Neural cell (in vitro differentiated cells): ENCODE data around the gene PRKCD. TPM values are rescaled to one million over a fixed set of nuclear protein-coding genes. Genes with fewer than 3 reads are reported as not detected.

ENCODE experiments used
- H2AFZ ChIP-seq: fragments of 200-600, 300-800 bp; sonication (generic), shearing (Covaris generic); 2 replicates; pipeline ENCODE4 v1.6.0; 2014; ENCODE audit warnings: low read depth, mild to moderate bottlenecking, antibody characterized with exemption, low read length, moderate library complexity
- H3F3A ChIP-seq: fragments of 200-600 bp; shearing (Covaris generic); 2 replicates; pipeline ENCODE4 v1.6.1; 2016; ENCODE audit warnings: mild to moderate bottlenecking, moderate library complexity, mixed read lengths, antibody characterized with exemption, low read length; ENCODE audit not compliant: insufficient read depth, poor library complexity, severe bottlenecking
- H3K27ac ChIP-seq: fragments of 200-600, 300-800 bp; sonication (generic), shearing (Covaris generic); 2 replicates; pipeline ENCODE4 v1.5.1; 2014; ENCODE audit warnings: mild to moderate bottlenecking, low read length, moderate library complexity
- H3K27me3 ChIP-seq: fragments of 300-800, 200-600 bp; sonication (generic), shearing (Covaris generic); 2 replicates; pipeline ENCODE4 v1.6.0; 2014; ENCODE audit warnings: mild to moderate bottlenecking, low read depth, low read length, moderate library complexity; ENCODE audit not compliant: insufficient read depth
- H3K36me3 ChIP-seq: fragments of 300-800, 200-600 bp; sonication (generic), shearing (Covaris generic); 2 replicates; pipeline ENCODE4 v1.5.1; 2014; ENCODE audit warnings: mild to moderate bottlenecking, antibody characterized with exemption, low read length, moderate library complexity; ENCODE audit not compliant: insufficient read depth
- H3K4me2 ChIP-seq: fragments of 300-800, 200-600 bp; sonication (generic), shearing (Covaris generic); 2 replicates; pipeline ENCODE4 v1.6.0; 2014; ENCODE audit warnings: mild to moderate bottlenecking, low read length
- H3K4me3 ChIP-seq: fragments of 300-800, 200-600 bp; sonication (generic), shearing (Covaris generic); 2 replicates; pipeline ENCODE4 v1.5.1; 2014; ENCODE audit warnings: mild to moderate bottlenecking, low read length, moderate library complexity
- H3K79me2 ChIP-seq: fragments of 200-600 bp; shearing (Covaris generic); replicated peaks from 2 replicates; pipeline ENCODE4 v1.6.0; 2014; ENCODE audit warnings: mild to moderate bottlenecking, low read length, moderate library complexity; ENCODE audit not compliant: insufficient read depth
- H3K9ac ChIP-seq: fragments of 300-800, 200-600 bp; sonication (generic), shearing (Covaris generic); 2 replicates; pipeline ENCODE4 v1.6.1; 2016; ENCODE audit warnings: mild to moderate bottlenecking, low read length, mixed read lengths
- H3K9me2 ChIP-seq: fragments of 200-600 bp; shearing (Covaris generic); 2 replicates; pipeline ENCODE4 v1.6.1; 2016; ENCODE audit warnings: mild to moderate bottlenecking, low read length, mixed read lengths; ENCODE audit not compliant: insufficient read depth
- H3K9me3 ChIP-seq: fragments of 200-600, 300-800 bp; sonication (generic), shearing (Covaris generic); 2 replicates; pipeline ENCODE4 v1.6.1; 2016; ENCODE audit warnings: mild to moderate bottlenecking, mixed run types, low read length, moderate library complexity, mixed read lengths
- H4K20me1 ChIP-seq: fragments of 200-600 bp; shearing (Covaris generic); 2 replicates; pipeline ENCODE4 v1.6.1; 2016; ENCODE audit warnings: mild to moderate bottlenecking, mixed run types; ENCODE audit not compliant: insufficient read depth
- EP300 ChIP-seq: fragments of 450-650 bp; conservative IDR thresholded peaks from 2 replicates; pipeline ENCODE4 v1.6.1; 2014; ENCODE audit warnings: antibody characterized with exemption, mild to moderate bottlenecking, moderate library complexity; ENCODE audit not compliant: poor library complexity, severe bottlenecking
- EZH2 ChIP-seq: fragments of 200-600, 300-800 bp; shearing (Covaris generic), sonication (generic); IDR thresholded peaks from 2 replicates; pipeline ENCODE4 v1.6.1; 2014; ENCODE audit warnings: antibody characterized with exemption, low read length, borderline replicate concordance, mild to moderate bottlenecking; ENCODE audit not compliant: insufficient read depth, poor library complexity, severe bottlenecking
- MXI1 ChIP-seq: fragments of 450-650 bp; conservative IDR thresholded peaks from 2 replicates; pipeline ENCODE4 v1.6.1; 2014; ENCODE audit warnings: antibody characterized with exemption, mild to moderate bottlenecking; ENCODE audit not compliant: poor library complexity, severe bottlenecking
- POLR2AphosphoS5 ChIP-seq: IDR thresholded peaks from 2 replicates; pipeline ENCODE4 v1.6.1; 2012
- RAD21 ChIP-seq: fragments of 450-650 bp; conservative IDR thresholded peaks from 2 replicates; pipeline ENCODE4 v1.6.1; 2014; ENCODE audit warnings: antibody characterized with exemption, mild to moderate bottlenecking, moderate library complexity
- REST ChIP-seq: IDR thresholded peaks from 2 replicates; pipeline ENCODE4 v1.6.1; 2012; ENCODE audit warnings: borderline replicate concordance
- SMC3 ChIP-seq: fragments of 450-650 bp; conservative IDR thresholded peaks from 2 replicates; pipeline ENCODE4 v1.6.1; 2014; ENCODE audit warnings: antibody characterized with exemption, mild to moderate bottlenecking, moderate library complexity; ENCODE audit not compliant: poor library complexity
- TAF1 ChIP-seq: IDR thresholded peaks from 2 replicates; pipeline ENCODE4 v1.6.1; 2012; ENCODE audit warnings: low read depth
- polyA plus RNA-seq: library from polyadenylated mRNA; depleted of rRNA; stranded (reverse); fragments of >200 nt; gene quantifications from 2 replicates; pipeline ENCODE4 v1.2.3, GENCODE V29; 2014
- TF ChIP-seq, protein P1 (sequence below): fragments of 450-650 bp; IDR thresholded peaks from 2 replicates; pipeline ENCODE4 v1.5.1; 2014; ENCODE audit warnings: antibody characterized with exemption, mild to moderate bottlenecking, moderate library complexity; ENCODE audit not compliant: poor library complexity, severe bottlenecking

Gene PRKCD
- polyA plus RNA-seq, 1 donor from 2014 or later: not detected

GRCh38 chr3:53222183-53222901 lies 61.3 kb downstream of the PRKCD start:
- Histone ChIP-seq H3K79me2 (no peaks in the 10 kb centered on the region), H3K4me3 (no peak overlapping the region), H3K36me3 (no peaks in the 10 kb centered on the region), H3K9ac (no peak overlapping the region), H3K9me2 (no peaks in the 10 kb centered on the region), H3K27me3 (no peaks in the 10 kb centered on the region), H3K27ac (no peak overlapping the region), H4K20me1 (no peaks in the 10 kb centered on the region), H3K9me3 (no peaks in the 10 kb centered on the region), H2AFZ (no peak overlapping the region), H3K4me2 (no peak overlapping the region), H3F3A (no peaks in the 10 kb centered on the region)
- no peak for TF ChIP-seq REST
- TF ChIP-seq POLR2AphosphoS5: no peak
- no peak for TF ChIP-seq EP300
- no peak for TF ChIP-seq MXI1
- TF ChIP-seq, protein P1, sequence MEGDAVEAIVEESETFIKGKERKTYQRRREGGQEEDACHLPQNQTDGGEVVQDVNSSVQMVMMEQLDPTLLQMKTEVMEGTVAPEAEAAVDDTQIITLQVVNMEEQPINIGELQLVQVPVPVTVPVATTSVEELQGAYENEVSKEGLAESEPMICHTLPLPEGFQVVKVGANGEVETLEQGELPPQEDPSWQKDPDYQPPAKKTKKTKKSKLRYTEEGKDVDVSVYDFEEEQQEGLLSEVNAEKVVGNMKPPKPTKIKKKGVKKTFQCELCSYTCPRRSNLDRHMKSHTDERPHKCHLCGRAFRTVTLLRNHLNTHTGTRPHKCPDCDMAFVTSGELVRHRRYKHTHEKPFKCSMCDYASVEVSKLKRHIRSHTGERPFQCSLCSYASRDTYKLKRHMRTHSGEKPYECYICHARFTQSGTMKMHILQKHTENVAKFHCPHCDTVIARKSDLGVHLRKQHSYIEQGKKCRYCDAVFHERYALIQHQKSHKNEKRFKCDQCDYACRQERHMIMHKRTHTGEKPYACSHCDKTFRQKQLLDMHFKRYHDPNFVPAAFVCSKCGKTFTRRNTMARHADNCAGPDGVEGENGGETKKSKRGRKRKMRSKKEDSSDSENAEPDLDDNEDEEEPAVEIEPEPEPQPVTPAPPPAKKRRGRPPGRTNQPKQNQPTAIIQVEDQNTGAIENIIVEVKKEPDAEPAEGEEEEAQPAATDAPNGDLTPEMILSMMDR: no peak
- TF ChIP-seq TAF1: no peak

- Histone ChIP-seq H3K9me2 (no peaks in the 10 kb centered on the region), H3K36me3 (no peaks in the 10 kb centered on the region), H3K27me3 (no peaks in the 10 kb centered on the region), H3K4me3 (no peak overlapping the region), H3K9ac (no peak overlapping the region), H3K27ac (no peak overlapping the region), H2AFZ (no peak overlapping the region), H4K20me1 (no peaks in the 10 kb centered on the region), H3F3A (no peaks in the 10 kb centered on the region), H3K79me2 (no peaks in the 10 kb centered on the region), H3K4me2 (no peak overlapping the region), H3K9me3 (no peaks in the 10 kb centered on the region)
- TF ChIP-seq SMC3 (no peak), EP300 (no peak), TAF1 (no peak), EZH2 (no peak), RAD21 (no peak)
These were observed 62.0 kb downstream of the PRKCD start for GRCh38 chr3:53223025-53223424.
